Erythroblast (primary cell): Measurements from ENCODE around the gene AP3B1.

Experiments
- GATA1 ChIP-seq: IDR thresholded peaks from 2 replicates; pipeline ENCODE4 v1.6.1; 2011; ENCODE audit warnings: low read depth, mild to moderate bottlenecking, control low read depth, low read length, moderate library complexity
- POLR2A ChIP-seq: IDR thresholded peaks from 2 replicates; pipeline ENCODE4 v1.6.1; 2011; ENCODE audit warnings: mild to moderate bottlenecking, low read length

- no peak for TF ChIP-seq POLR2A
- no peak for TF ChIP-seq GATA1
Observed at GRCh38 chr5:78211052-78211451, 83.4 kb downstream of the AP3B1 start.
